Bone marrow (tissue), 2 donors: ENCODE measurements around the gene GRIP1.

Experiments used
- DNase-seq, 2 donors: peaks; one replicate each; lab custom pipeline; 2025; lab: John Stamatoyannopoulos, UW

Gene GRIP1

GRCh38 chr12:66387117-66387516 lies 291.8 kb downstream of the GRIP1 start:
- no peak for DNase-seq

- DNase-seq = no peak
Observed at GRCh38 chr12:66380769-66381535, 297.9 kb downstream of the GRIP1 start.

- DNase-seq = no peak
Observed at GRCh38 chr12:66379616-66380015, 299.3 kb downstream of the GRIP1 start.

GRCh38 chr12:66375560-66375959 lies 303.3 kb downstream of the GRIP1 start:
- DNase-seq = no peak

GRCh38 chr12:66371982-66372381 lies 306.9 kb downstream of the GRIP1 start:
- no peak for DNase-seq

- no peak for DNase-seq
Observed at GRCh38 chr12:66367015-66367667, 311.7 kb downstream of the GRIP1 start.

GRCh38 chr12:66365718-66366490 lies 313.0 kb downstream of the GRIP1 start:
- DNase-seq = no peak

- DNase-seq = no peak
Observed at GRCh38 chr12:66361703-66362102, 317.2 kb downstream of the GRIP1 start.

- DNase-seq = no peak
Observed at GRCh38 chr12:66359300-66359699, 319.6 kb downstream of the GRIP1 start.

GRCh38 chr12:66354291-66354690 lies 324.6 kb downstream of the GRIP1 start:
- no peak for DNase-seq

- no peak for DNase-seq
Observed at GRCh38 chr12:66352899-66353298, 326.0 kb downstream of the GRIP1 start.

- peak in 1 of 2 donors; percentile 12 for DNase-seq
Observed at GRCh38 chr12:66352197-66352596, 326.7 kb downstream of the GRIP1 start.

GRCh38 chr12:66351301-66351700 lies 327.6 kb downstream of the GRIP1 start:
- no peak for DNase-seq

- DNase-seq = no peak
Observed at GRCh38 chr12:66345956-66346355, 332.9 kb downstream of the GRIP1 start.

GRCh38 chr12:66345212-66345611 lies 333.7 kb downstream of the GRIP1 start:
- no peak for DNase-seq

- no peak for DNase-seq
Observed at GRCh38 chr12:66341126-66341525, 337.8 kb downstream of the GRIP1 start.

- DNase-seq = no peak
Observed at GRCh38 chr12:66340131-66340530, 338.7 kb downstream of the GRIP1 start.

- no peak for DNase-seq
Observed at GRCh38 chr12:66337381-66338010, 341.4 kb downstream of the GRIP1 start.

- no peak for DNase-seq
Observed at GRCh38 chr12:66335746-66336145, 343.1 kb downstream of the GRIP1 start.

- no peak for DNase-seq
Observed at GRCh38 chr12:66331814-66332213, 347.1 kb downstream of the GRIP1 start.

- DNase-seq = no peak
Observed at GRCh38 chr12:66331016-66331415, 347.9 kb downstream of the GRIP1 start.

GRCh38 chr12:66329941-66330340 lies 348.9 kb downstream of the GRIP1 start:
- DNase-seq = no peak
